Sigmoid colon (tissue), 7 donors: ENCODE measurements around the gene CTNND2. TPM values are rescaled to one million over a fixed set of nuclear protein-coding genes. Genes with fewer than 3 reads are reported as not detected.
"Not testable (repeated sequence)": the region's sequence is repeated elsewhere in the genome, so short reads cannot be mapped to it uniquely, and the experiment has no call there.

Experiments used
- DNase-seq: peaks from one replicate; pipeline ENCODE4 v3.0.0-alpha.2; 2019
- H3K27ac ChIP-seq, 4 donors: fragments of 200-600 bp; sonication (generic); one replicate each; pipeline ENCODE4 v1.5.1; 2016 to 2019; ENCODE audit warnings: mild to moderate bottlenecking in 1 of 4
- H3K27me3 ChIP-seq, 3 donors: fragments of 200-600 bp; sonication (generic); one replicate each; pipeline ENCODE4 v1.5.1; 2019; ENCODE audit warnings: mild to moderate bottlenecking in 1 of 3
- H3K36me3 ChIP-seq, 4 donors: fragments of 200-600 bp; sonication (generic); one replicate each; pipeline ENCODE4 v1.5.1; 2016 to 2019
- H3K4me1 ChIP-seq, 4 donors: fragments of 200-600 bp; sonication (generic); one replicate each; pipeline ENCODE4 v1.5.1; 2017 to 2019
- H3K4me3 ChIP-seq, 4 donors: fragments of 200-600 bp; sonication (generic); one replicate each; pipeline ENCODE4 v1.5.1; 2017 to 2019; ENCODE audit warnings: mild to moderate bottlenecking in 2 of 4, moderate library complexity in 1 of 4
- H3K9me3 ChIP-seq, 4 donors: fragments of 200-600 bp in 3 of 4; sonication (generic) in 3 of 4; one replicate each; pipeline versions ENCODE4 v1.5.1 to v1.6.1; 2013 to 2019
- EP300 ChIP-seq, 4 donors: sonication (generic); formaldehyde crosslinking; IDR thresholded peaks; one replicate each; pipeline ENCODE4 v1.6.1; 2017; ENCODE audit warnings: antibody characterized with exemption in 4 of 4
- POLR2A ChIP-seq, 2 donors: fragments of 450-650 bp; IDR thresholded peaks; one replicate each; pipeline ENCODE4 v1.6.1; 2016; ENCODE audit warnings: antibody characterized with exemption in 2 of 2, mild to moderate bottlenecking in 2 of 2, moderate library complexity in 2 of 2
- POLR2AphosphoS5 ChIP-seq, 4 donors: sonication (generic); formaldehyde crosslinking; IDR thresholded peaks; one replicate each; pipeline ENCODE4 v1.6.1; 2017; ENCODE audit warnings: antibody characterized with exemption in 4 of 4
- WGBS, 2 donors: extraction: QIAGEN DNeasy Blood & Tissue Kit; methylation state at CpG; one replicate each; pipeline ENCODE4 v1.1.7; 2013; 5-methylcytosine and 5-hydroxymethylcytosine counted together
- intact Hi-C: fragments of 100-400 bp; cut with DNase I; formaldehyde crosslinking; loops from one replicate; pipeline ENCODE4 v1.15.1; 2023
- polyA plus RNA-seq, 3 donors: library from polyadenylated mRNA; stranded (reverse); fragments of 200-250 nt; gene quantifications; one replicate each; pipeline ENCODE4 v1.2.3, GENCODE V29; 2013
- total RNA-seq, 4 donors: library from RNA; depleted of rRNA; stranded (reverse); fragments of >200 nt; gene quantifications; one replicate each; pipeline ENCODE4 v1.1.0, GENCODE V29; 2016
- TF ChIP-seq, protein P1 (sequence below), 4 experiments: fragments of 450-650 bp in 3 of 4; fragments of 200-600 bp in 1 of 4; IDR thresholded peaks; one replicate each; pipeline ENCODE4 v1.5.1; 2016 to 2019; ENCODE audit warnings: antibody characterized with exemption in 4 of 4, mild to moderate bottlenecking in 3 of 4, moderate library complexity in 2 of 4
- donor health status: healthy with polysubstance abuse.
- donor health status: Bipolar disorder and iron deficiency.
- donor health status: healthy.

Gene CTNND2
- total and polyA plus RNA-seq, 7 donors: 0.36 to 2.5 (median 0.84) TPM; not detected in 1

DNA sequence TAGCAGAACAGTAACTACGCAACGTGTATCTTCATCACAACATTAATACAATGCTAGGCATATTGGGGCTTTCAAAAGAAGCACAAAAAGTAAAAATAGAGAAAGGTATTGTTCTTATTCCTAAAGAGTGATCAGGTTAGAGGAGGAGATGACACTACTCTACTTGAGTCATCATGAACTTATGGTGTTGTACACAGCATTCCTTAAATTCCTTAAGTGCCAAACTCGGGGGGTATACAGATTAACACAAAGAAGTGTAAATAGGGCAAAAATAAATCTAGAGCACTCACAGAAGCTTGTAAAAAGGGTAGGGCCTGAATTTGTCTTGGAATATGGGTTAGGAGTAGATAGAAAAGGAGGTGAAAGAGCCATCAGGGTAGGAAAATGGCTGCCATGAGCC is 835.2 kb downstream of the CTNND2 start:
- H3K27ac ChIP-seq: no peak overlapping the region
- intact Hi-C loops: no loop called here

DNA sequence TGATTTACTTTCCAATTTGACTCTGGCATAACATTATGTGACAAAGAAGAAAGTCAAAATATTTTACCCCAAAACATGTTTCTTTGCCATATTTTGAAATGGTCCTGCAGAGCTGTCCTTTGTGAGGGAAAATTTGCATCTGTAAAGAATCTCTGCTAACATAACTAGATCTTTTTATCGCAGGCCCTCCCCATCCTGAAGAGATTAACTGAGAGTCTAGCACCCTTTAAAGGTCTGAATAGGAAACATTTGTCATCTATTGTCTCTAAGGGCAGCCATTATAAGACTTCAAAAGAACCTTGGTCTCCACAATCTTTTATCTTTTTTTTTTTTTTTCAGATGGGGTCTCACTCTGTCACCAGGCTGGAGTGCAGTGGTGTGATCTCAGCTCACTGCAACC is 838.5 kb downstream of the CTNND2 start:
- 87 to 97% methylated on average over 1 of the region's 1 CpG for WGBS, 2 donors
- DNase-seq, intact Hi-C loops, H3K9me3 ChIP-seq, H3K4me3 ChIP-seq, H3K27ac ChIP-seq, H3K27me3 ChIP-seq, H3K4me1 ChIP-seq, H3K36me3 ChIP-seq: not testable (repeated sequence)

More for the DNA sequence above, 835.2 kb downstream of the CTNND2 start:
- H3K36me3 ChIP-seq: no peaks in the 10 kb centered on the region
- no peak overlapping the region for H3K4me3 ChIP-seq
- H3K4me1 ChIP-seq: no peaks in the 10 kb centered on the region
- H3K27me3 ChIP-seq: no peaks in the 10 kb centered on the region
- no peak for DNase-seq
- 68 to 80% methylated on average over 3 of the region's 3 CpGs for WGBS, 2 donors
- H3K9me3 ChIP-seq: peaks cover 0 to 2% (median 0%) of the 10 kb centered on the region in 4 donors
- no peak for TF ChIP-seq POLR2AphosphoS5 (IDR thresholded peaks at IDR 0.05)
- TF ChIP-seq POLR2A (IDR thresholded peaks at IDR 0.05): no peak
- TF ChIP-seq, protein P1, sequence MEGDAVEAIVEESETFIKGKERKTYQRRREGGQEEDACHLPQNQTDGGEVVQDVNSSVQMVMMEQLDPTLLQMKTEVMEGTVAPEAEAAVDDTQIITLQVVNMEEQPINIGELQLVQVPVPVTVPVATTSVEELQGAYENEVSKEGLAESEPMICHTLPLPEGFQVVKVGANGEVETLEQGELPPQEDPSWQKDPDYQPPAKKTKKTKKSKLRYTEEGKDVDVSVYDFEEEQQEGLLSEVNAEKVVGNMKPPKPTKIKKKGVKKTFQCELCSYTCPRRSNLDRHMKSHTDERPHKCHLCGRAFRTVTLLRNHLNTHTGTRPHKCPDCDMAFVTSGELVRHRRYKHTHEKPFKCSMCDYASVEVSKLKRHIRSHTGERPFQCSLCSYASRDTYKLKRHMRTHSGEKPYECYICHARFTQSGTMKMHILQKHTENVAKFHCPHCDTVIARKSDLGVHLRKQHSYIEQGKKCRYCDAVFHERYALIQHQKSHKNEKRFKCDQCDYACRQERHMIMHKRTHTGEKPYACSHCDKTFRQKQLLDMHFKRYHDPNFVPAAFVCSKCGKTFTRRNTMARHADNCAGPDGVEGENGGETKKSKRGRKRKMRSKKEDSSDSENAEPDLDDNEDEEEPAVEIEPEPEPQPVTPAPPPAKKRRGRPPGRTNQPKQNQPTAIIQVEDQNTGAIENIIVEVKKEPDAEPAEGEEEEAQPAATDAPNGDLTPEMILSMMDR (IDR thresholded peaks at IDR 0.05): no peak
- no peak for TF ChIP-seq EP300 (IDR thresholded peaks at IDR 0.05)

DNA sequence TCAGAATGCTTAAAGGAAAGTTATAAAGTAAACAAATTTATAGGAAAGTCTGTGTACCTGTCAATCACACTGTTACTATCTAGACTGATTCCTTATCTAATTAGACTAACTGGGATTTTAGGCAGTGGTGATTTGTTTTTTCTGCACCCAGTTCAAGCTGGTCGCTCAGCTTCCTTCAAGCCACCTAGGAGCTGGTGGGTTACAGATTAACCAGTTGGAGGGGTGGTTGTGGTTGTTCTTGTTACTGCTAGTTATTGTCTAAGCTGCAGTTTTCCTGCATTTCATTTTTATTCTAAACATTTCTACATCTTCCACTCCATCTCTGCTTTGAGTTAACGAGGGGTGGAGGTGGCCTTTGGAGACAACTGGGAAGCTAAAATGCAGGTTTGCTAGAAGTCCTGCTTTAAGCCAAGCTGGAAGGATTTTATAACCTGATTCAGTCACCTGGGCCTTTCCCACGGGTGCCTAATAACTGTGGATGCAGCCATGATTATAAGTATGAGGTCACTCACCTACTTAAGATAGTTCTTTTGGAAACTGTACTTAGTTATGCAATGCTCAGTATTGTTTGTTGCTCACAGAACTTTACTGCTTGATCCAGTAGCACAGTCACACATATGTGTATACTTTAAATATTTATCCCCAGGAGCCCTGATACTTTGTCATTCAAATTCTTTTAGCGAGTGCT is 839.3 kb downstream of the CTNND2 start:
- Histone ChIP-seq H3K4me3 (no peak overlapping the region), H3K27ac (no peak overlapping the region), H3K9me3 (peaks cover 0 to under 1% (median 0%) of the 10 kb centered on the region in 4 donors), H3K4me1 (no peaks in the 10 kb centered on the region), H3K36me3 (no peaks in the 10 kb centered on the region), H3K27me3 (no peaks in the 10 kb centered on the region)
- intact Hi-C loops: no loop called here
- DNase-seq: no peak
- 35 to 70% methylated on average over 4 of the region's 4 CpGs for WGBS, 2 donors
- TF ChIP-seq, protein P1 (IDR thresholded peaks at IDR 0.05): no peak
- TF ChIP-seq POLR2A (IDR thresholded peaks at IDR 0.05): no peak

DNA sequence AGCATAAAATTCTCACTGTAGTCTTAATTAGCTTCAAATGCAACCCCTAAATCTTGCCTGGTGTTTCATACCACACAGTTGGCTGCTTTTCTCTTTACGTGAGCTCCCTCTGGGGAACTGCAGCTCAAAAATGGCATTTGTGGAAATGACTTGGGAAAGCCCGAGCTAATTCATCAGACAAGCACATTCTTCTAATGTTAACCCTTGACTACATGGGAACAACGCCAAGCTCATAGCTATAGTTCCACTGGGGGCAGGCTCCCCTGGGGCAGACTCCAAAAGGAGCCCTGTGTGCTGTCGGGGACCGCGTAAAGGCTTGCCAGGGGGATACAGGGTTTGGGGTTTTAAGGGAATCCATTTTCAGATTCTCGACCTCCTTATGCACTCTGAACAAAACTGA is 841.8 kb downstream of the CTNND2 start:
- no peaks in the 10 kb centered on the region for H3K36me3 ChIP-seq
- no peak for DNase-seq
- TF ChIP-seq POLR2A (IDR thresholded peaks at IDR 0.05): no peak
- no peaks in the 10 kb centered on the region for H3K27me3 ChIP-seq
- no peak overlapping the region for H3K4me3 ChIP-seq
- no peaks in the 10 kb centered on the region for H3K9me3 ChIP-seq
- no peaks in the 10 kb centered on the region for H3K4me1 ChIP-seq
- intact Hi-C loops: no loop called here
- 60 to 72% methylated on average over 7 of the region's 7 CpGs for WGBS, 2 donors
- H3K27ac ChIP-seq: no peak overlapping the region

DNA sequence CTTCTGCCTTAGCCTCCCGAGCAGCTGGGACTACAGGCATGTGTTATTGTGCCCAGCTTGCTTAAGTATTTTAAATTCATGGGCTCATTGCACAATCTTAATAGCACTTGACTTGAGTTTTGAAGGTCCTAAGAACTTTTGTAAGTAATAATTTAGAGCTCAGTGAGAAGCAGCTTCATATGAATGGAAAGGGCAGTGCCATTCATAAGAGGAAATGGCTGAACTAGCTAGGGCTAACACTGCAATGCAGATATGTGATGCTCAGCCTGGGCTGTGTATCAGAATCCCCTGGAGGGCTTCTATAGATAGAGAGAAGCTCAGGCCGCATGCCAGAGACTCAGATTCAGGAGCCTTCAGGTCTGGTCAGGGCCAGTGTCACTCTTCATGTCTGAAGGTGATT is 847.7 kb downstream of the CTNND2 start:
- no peaks in the 10 kb centered on the region for H3K36me3 ChIP-seq
- no peaks in the 10 kb centered on the region for H3K27me3 ChIP-seq
- 93 to 95% methylated on average over 2 of the region's 2 CpGs for WGBS, 2 donors
- H3K27ac ChIP-seq: no peak overlapping the region
- no peak for DNase-seq
- TF ChIP-seq EP300 (IDR thresholded peaks at IDR 0.05): no peak
- no peak for TF ChIP-seq POLR2AphosphoS5 (IDR thresholded peaks at IDR 0.05)
- TF ChIP-seq POLR2A (IDR thresholded peaks at IDR 0.05): no peak
- TF ChIP-seq, protein P1 (IDR thresholded peaks at IDR 0.05): no peak
- H3K9me3 ChIP-seq: no peaks in the 10 kb centered on the region
- H3K4me3 ChIP-seq: no peak overlapping the region
- H3K4me1 ChIP-seq: no peaks in the 10 kb centered on the region
- intact Hi-C loops: no loop called here

DNA sequence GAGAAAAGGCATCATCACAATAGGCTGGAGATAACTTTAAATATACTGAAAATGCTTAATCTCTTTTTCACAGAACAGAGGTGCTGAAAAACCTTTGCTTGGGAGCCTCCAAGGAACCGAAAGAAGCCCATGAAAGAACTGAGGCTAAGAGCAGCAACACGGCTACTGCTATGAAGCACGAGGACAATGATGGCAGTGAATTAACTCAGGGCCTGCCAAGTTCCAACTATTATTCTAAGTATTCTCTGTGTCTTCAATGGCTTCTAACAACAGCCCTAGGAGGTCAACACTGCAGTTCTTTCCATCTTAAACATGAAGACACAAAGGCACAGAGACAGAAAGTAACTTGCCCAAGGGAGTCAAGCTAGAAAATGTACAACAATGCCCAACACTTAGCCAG is 850.2 kb downstream of the CTNND2 start:
- TF ChIP-seq POLR2A (IDR thresholded peaks at IDR 0.05) (no peak), EP300 (IDR thresholded peaks at IDR 0.05) (no peak), POLR2AphosphoS5 (IDR thresholded peaks at IDR 0.05) (no peak)
- TF ChIP-seq, protein P1 (IDR thresholded peaks at IDR 0.05): no peak
- DNase-seq: no peak
- Histone ChIP-seq H3K36me3 (no peaks in the 10 kb centered on the region), H3K4me3 (no peak overlapping the region), H3K27ac (no peak overlapping the region), H3K4me1 (no peaks in the 10 kb centered on the region), H3K27me3 (no peaks in the 10 kb centered on the region), H3K9me3 (no peaks in the 10 kb centered on the region)
- intact Hi-C loops: no loop called here
- WGBS, 2 donors: 73 to 90% methylated on average over 3 of the region's 3 CpGs
